ENCODE measurements around the gene FMN1. TPM values are rescaled to one million over a fixed set of nuclear protein-coding genes. Genes with fewer than 3 reads are reported as not detected.

Gene FMN1
- total and polyA plus RNA-seq, 2 of the 8 experiments (the other 6 are each of a cell fraction or from before 2014, with no cell fraction given): 0.27 to 3.7 TPM

DNA sequence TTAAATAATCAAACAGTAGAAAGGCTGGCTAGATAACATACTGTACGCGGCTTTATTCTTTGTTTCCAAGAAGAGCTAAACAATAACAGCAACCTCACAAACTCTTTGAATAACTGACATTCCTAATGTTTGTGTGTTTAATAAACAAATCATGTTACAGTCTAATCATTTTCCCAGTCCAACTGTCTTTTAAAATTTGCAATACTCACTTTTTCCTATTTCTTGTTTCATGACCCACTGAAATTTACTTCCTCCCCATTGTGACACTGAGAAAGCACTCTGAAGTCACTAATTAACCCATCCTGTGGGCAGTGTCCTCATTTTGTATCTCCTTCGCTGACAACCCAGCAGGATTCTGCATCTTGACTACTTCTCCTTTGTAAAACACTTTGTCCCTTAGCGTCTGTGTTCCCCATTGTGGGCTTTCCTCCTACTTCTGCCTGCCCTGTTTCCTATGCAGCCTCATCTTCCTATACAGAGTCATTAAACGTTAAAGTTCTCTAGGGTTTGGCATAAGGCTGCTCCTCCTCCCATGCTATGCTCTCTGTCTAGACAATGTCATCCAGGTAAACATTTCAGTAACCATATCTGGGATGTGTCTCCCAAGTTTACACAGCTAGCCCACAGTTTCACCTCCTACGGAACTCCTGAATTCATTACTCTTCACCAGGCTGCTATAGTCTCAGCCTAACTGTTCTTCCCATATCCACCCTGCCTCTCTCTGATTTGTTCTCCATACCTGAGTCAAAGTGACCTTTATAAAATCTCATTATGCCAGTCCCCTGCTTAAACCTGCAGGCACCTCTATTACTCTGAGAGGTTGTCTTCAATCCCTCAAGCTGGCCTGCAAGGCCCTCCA is 327.8 kb downstream of the FMN1 start:
- H2AFZ ChIP-seq (ENCODE audit: low read length): no peak overlapping the region
- H3K56ac ChIP-seq (replicated peaks; ENCODE audit: insufficient read length, low read depth, low read length): no peak overlapping the region
- no peak overlapping the region for H3K4me3 ChIP-seq (ENCODE audit: extremely low read depth in 1 of 4, insufficient read depth in 2 of 4, low read depth in 3 of 4, low read length in 4 of 4)
- no peaks in the 10 kb centered on the region for H3K27me3 ChIP-seq (replicated peaks in 1 of 4; ENCODE audit: control insufficient read depth in 3 of 4, extremely low read depth in 1 of 4, insufficient read depth in 3 of 4, low read length in 3 of 4)
- H4K5ac ChIP-seq (ENCODE audit: insufficient read length, low read depth, low read length): no peak overlapping the region
- no peaks in the 10 kb centered on the region for H4K20me1 ChIP-seq (replicated peaks in 1 of 2; ENCODE audit: control insufficient read depth in 1 of 2, insufficient read depth in 2 of 2, low read length in 2 of 2)
- no peaks in the 10 kb centered on the region for H3K36me3 ChIP-seq (ENCODE audit: control insufficient read depth in 2 of 4, insufficient read depth in 4 of 4, low read length in 3 of 4)
- H4K91ac ChIP-seq (replicated peaks; ENCODE audit: insufficient read length, low read length): peak overlapping the region; percentile 86
- no peak overlapping the region for H2BK120ac ChIP-seq (replicated peaks; ENCODE audit: low read depth, low read length)
- H3K79me2 ChIP-seq (ENCODE audit: control insufficient read depth in 1 of 2, insufficient read depth in 2 of 2, low read length in 2 of 2): no peaks in the 10 kb centered on the region
- WGBS, 2 experiments (ENCODE audit: extremely low coverage in 1 of 2, insufficient coverage in 1 of 2, insufficient read length in 1 of 2, insufficient replicate concordance in 2 of 2, low coverage in 1 of 2, low lambda C conversion rate in 2 of 2, missing lambda C conversion rate in 1 of 2): 75% methylated on average over 6 of the region's 6 CpGs; no CpG with 5 or more reads in 1 of the 2 experiments
- no peak overlapping the region for H4K8ac ChIP-seq (ENCODE audit: extremely low read depth, insufficient read depth, low read length)
- H3K9ac ChIP-seq (replicated peaks in 1 of 4; ENCODE audit: extremely low read depth in 1 of 4, low read depth in 3 of 4, low read length in 3 of 4): no peak overlapping the region
- H3K4me2 ChIP-seq (ENCODE audit: insufficient read depth in 1 of 2, low read depth in 2 of 2, low read length in 2 of 2): no peak overlapping the region
- POLR2A ChIA-PET (ENCODE audit: partially characterized antibody): no interaction called here
- 0 out of 2 replicates have a peak overlapping the region, but pooled peaks have one; percentile 50 for H2BK20ac ChIP-seq (ENCODE audit: low read length)
- H2BK15ac ChIP-seq (ENCODE audit: low read length): peak overlapping the region; percentile 77; the same call in 1 of the 2 replicates
- no peaks in the 10 kb centered on the region for H3K23me2 ChIP-seq (ENCODE audit: low read depth, low read length)
- FAIRE-seq: no peak
- no peak overlapping the region; the same call in 1 of the 2 replicates for H2AK5ac ChIP-seq (ENCODE audit: low read depth, low read length)
- peak overlapping the region; percentile 66; the same call in 1 of the 2 replicates for H3K18ac ChIP-seq (ENCODE audit: extremely low read depth, low read length)
- no peaks in the 10 kb centered on the region for H3K79me1 ChIP-seq (ENCODE audit: low read depth, low read length)
- DNase-seq (ENCODE audit: low read depth in 1 of 2, low spot score in 2 of 2): no peak
- no peak overlapping the region for H3K23ac ChIP-seq (ENCODE audit: insufficient read length)
- no peaks in the 10 kb centered on the region for H3K9me3 ChIP-seq (ENCODE audit: insufficient read depth in 2 of 2, low read depth in 1 of 2, low read length in 1 of 2)
- H2BK5ac ChIP-seq (ENCODE audit: low read depth, low read length): no peak overlapping the region; the same call in 1 of the 2 replicates
- H3K14ac ChIP-seq (ENCODE audit: insufficient read length): no peak overlapping the region
- H2BK12ac ChIP-seq (ENCODE audit: low read depth, low read length): no peak overlapping the region
- no peak overlapping the region for H3K27ac ChIP-seq (ENCODE audit: low read depth, low read length)
- no peak overlapping the region for H3K4ac ChIP-seq (replicated peaks; ENCODE audit: insufficient read length, low read depth, low read length)
- peaks cover 2 to 6% (median 4%) of the 10 kb centered on the region in 4 experiments; a peak in 6 of 7 replicates for H3K4me1 ChIP-seq (replicated peaks in 1 of 4; ENCODE audit: control insufficient read depth in 3 of 4, insufficient read depth in 4 of 4, low read length in 3 of 4)
- CTCF ChIA-PET (ENCODE audit: partially characterized antibody): interaction anchor here (1.1 kb wide), 1 partner anchor 15 kb away, joined by 5 read pairs; no protein-coding TSS in a partner anchor
- no peak for TF ChIP-seq NRF1 (IDR thresholded peaks at IDR 0.05; ENCODE audit: low read depth, low read length)
- TF ChIP-seq TEAD4 (IDR thresholded peaks at IDR 0.05; ENCODE audit: low read depth, low read length): no peak
- no peak for TF ChIP-seq CBX5 (IDR thresholded peaks at IDR 0.05; ENCODE audit: low read depth, low read length)
- TF ChIP-seq JUND (IDR thresholded peaks at IDR 0.05; ENCODE audit: low read length): no peak
- no peak for TF ChIP-seq CTBP2 (IDR thresholded peaks at IDR 0.05; ENCODE audit: borderline replicate concordance, insufficient read depth, insufficient read length, low read length)
- TF ChIP-seq RBBP5 (IDR thresholded peaks at IDR 0.05; ENCODE audit: borderline replicate concordance, low read depth, low read length): no peak
- no peak for TF ChIP-seq CBX8 (IDR thresholded peaks at IDR 0.05; ENCODE audit: borderline replicate concordance, low read depth, low read length)
- no peak for TF ChIP-seq E2F6 (IDR thresholded peaks at IDR 0.05)
- no peak for TF ChIP-seq KDM1A (IDR thresholded peaks at IDR 0.05; ENCODE audit: borderline replicate concordance, low read length)
- no peak for TF ChIP-seq POLR2A (IDR thresholded peaks at IDR 0.05; ENCODE audit: control extremely low read depth in 1 of 2, low read depth in 2 of 2, low read length in 2 of 2)
- no peak for TF ChIP-seq EGR1 (IDR thresholded peaks at IDR 0.05; ENCODE audit: borderline replicate concordance, low read depth, low read length)
- TF ChIP-seq TCF12 (IDR thresholded peaks at IDR 0.05; ENCODE audit: low read depth, low read length): no peak
